Measurements from ENCODE around the gene HCRTR1.

DNA sequence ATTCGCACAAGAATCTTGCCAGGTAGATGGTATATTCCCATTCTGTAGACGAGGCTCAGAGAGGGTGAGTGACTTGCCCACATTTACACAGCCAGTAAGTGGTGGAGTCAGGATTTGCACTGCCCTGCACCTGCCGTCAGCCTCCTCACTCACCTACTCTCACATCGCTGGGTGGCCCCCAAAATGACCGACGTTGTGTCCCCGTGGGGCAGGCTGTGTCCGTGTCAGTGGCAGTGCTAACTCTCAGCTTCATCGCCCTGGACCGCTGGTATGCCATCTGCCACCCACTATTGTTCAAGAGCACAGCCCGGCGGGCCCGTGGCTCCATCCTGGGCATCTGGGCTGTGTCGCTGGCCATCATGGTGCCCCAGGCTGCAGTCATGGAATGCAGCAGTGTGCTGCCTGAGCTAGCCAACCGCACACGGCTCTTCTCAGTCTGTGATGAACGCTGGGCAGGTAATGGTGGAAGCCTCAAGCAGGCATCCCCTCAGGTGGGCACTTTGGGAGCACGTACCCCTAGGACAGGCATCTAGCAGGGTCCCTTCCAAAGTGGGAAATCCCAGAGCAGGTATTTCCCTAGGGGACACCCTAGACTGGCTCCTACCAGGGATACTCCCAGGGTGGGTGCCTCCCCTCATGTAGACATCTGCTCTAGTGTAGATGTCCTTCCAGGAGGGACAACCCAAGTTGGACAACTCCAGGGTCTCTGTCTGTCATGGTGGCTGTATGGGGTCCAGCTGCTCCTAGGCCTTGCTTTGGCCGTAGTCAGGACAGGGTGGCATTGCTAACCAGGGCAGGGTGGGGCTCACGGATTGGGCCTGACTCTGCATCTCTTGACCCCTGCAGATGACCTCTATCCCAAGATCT, 3.4 kb downstream of the HCRTR1 start:
- TF ChIP-seq, protein P1, sequence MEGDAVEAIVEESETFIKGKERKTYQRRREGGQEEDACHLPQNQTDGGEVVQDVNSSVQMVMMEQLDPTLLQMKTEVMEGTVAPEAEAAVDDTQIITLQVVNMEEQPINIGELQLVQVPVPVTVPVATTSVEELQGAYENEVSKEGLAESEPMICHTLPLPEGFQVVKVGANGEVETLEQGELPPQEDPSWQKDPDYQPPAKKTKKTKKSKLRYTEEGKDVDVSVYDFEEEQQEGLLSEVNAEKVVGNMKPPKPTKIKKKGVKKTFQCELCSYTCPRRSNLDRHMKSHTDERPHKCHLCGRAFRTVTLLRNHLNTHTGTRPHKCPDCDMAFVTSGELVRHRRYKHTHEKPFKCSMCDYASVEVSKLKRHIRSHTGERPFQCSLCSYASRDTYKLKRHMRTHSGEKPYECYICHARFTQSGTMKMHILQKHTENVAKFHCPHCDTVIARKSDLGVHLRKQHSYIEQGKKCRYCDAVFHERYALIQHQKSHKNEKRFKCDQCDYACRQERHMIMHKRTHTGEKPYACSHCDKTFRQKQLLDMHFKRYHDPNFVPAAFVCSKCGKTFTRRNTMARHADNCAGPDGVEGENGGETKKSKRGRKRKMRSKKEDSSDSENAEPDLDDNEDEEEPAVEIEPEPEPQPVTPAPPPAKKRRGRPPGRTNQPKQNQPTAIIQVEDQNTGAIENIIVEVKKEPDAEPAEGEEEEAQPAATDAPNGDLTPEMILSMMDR (conservative IDR thresholded peaks at IDR 0.05; ENCODE audit: low read depth, low read length): no peak
- no peak for TF ChIP-seq EZH2 (IDR thresholded peaks at IDR 0.05; ENCODE audit: low read length, unreplicated experiment)
